MCF 10A (cell line): ENCODE results near the gene DBNL. TPM values are rescaled to one million over a fixed set of nuclear protein-coding genes. Genes with fewer than 3 reads are reported as not detected.

ENCODE experiments used
- BruUV-seq: library from RNA; stranded (reverse); fragments of 400-500 nt; replicated peaks from 2 replicates; lab custom pipeline; 2021; lab: Mats Ljungman, UMichigan
- CTCF ChIA-PET: fragments of 300-600 bp; sonication (Branson Sonifier 250); formaldehyde crosslinking; extraction: SDS; loops from one replicate; lab custom pipeline; 2021; ENCODE audit warnings: antibody characterized with exemption, inconsistent platforms; lab: Yijun Ruan, JAX
- POLR2A ChIA-PET: fragments of 300-600, 350-650 bp; sonication (Branson Sonifier 250); formaldehyde crosslinking; extraction: SDS; loops from one replicate; lab custom pipeline; 2020; ENCODE audit warnings: antibody characterized with exemption, inconsistent platforms; lab: Yijun Ruan, JAX
- DNase-seq: peaks from one replicate; pipeline ENCODE4 v3.0.0-alpha.2; 2018; ENCODE audit not compliant: unreplicated experiment
- H3K27ac Mint-ChIP-seq: one replicate; pipeline ENCODE4 v1.8.0; 2022; ENCODE audit warnings: mild to moderate bottlenecking, low read depth, mixed read lengths; ENCODE audit not compliant: unreplicated experiment
- H3K27me3 Mint-ChIP-seq: one replicate; pipeline ENCODE4 v1.8.0; 2022; ENCODE audit warnings: mixed read lengths; ENCODE audit not compliant: insufficient read depth, unreplicated experiment
- H3K36me3 Mint-ChIP-seq: one replicate; pipeline ENCODE4 v1.8.0; 2022; ENCODE audit warnings: mild to moderate bottlenecking, moderate library complexity, mixed read lengths; ENCODE audit not compliant: insufficient read depth, unreplicated experiment
- H3K4me1 Mint-ChIP-seq: one replicate; pipeline ENCODE4 v1.8.0; 2022; ENCODE audit warnings: mixed read lengths; ENCODE audit not compliant: insufficient read depth, unreplicated experiment
- H3K4me3 Mint-ChIP-seq: one replicate; pipeline ENCODE4 v1.8.0; 2022; ENCODE audit warnings: mild to moderate bottlenecking, moderate library complexity, mixed read lengths; ENCODE audit not compliant: unreplicated experiment
- H3K9me3 Mint-ChIP-seq: one replicate; pipeline ENCODE4 v1.8.0; 2022; ENCODE audit warnings: mixed read lengths; ENCODE audit not compliant: unreplicated experiment
- CTCF ChIP-seq: fragments of 200-600 bp; IDR thresholded peaks from one replicate; pipeline ENCODE4 v1.8.0; 2022; ENCODE audit warnings: antibody characterized with exemption, mild to moderate bottlenecking; ENCODE audit not compliant: unreplicated experiment
- intact Hi-C: fragments of 100-400 bp; cut with micrococcal nuclease; formaldehyde crosslinking; loops from 2 replicates; pipeline ENCODE4 v1.14.1; 2022
- total RNA-seq: library from RNA; stranded (reverse); gene quantifications from 2 replicates; pipeline ENCODE4 v1.2.3, GENCODE V29; 2022

DBNL gene
- total RNA-seq, 1 experiment from 2014 or later = 49.7 TPM

GRCh38 chr7:44098092-44099068, 53.9 kb downstream of the DBNL start:
- DNase-seq = no peak
- intact Hi-C loops = no loop called here
- Mint-ChIP-seq H3K36me3 (peaks cover 7% of the 10 kb centered on the region), H3K9me3 (no peaks in the 10 kb centered on the region), H3K4me1 (peaks cover 19% of the 10 kb centered on the region), H3K27ac (no peak overlapping the region), H3K4me3 (no peak overlapping the region), H3K27me3 (no peaks in the 10 kb centered on the region)
- CTCF ChIA-PET = interaction anchor here (0.6 kb wide), 2 partner anchors 22 to 186 kb away, joined by 3 read pairs; no protein-coding TSS in a partner anchor
- no TSS peak for BruUV-seq
- POLR2A ChIA-PET = interaction anchor here (0.8 to 1.3 kb wide), 3 partner anchors 11 to 30 kb away, joined by 3 to 5 read pairs (median 5); no protein-coding TSS in a partner anchor
- no peak for TF ChIP-seq CTCF

GRCh38 chr7:44099669-44100068, 55.2 kb downstream of the DBNL start:
- Mint-ChIP-seq H3K4me1 (peaks cover 19% of the 10 kb centered on the region), H3K4me3 (no peak overlapping the region), H3K9me3 (no peaks in the 10 kb centered on the region), H3K27me3 (no peaks in the 10 kb centered on the region), H3K27ac (no peak overlapping the region), H3K36me3 (peaks cover 7% of the 10 kb centered on the region)
- no TSS peak for BruUV-seq
- ChIA-PET CTCF (no interaction called here), POLR2A (interaction anchor here (0.9 kb wide), 1 partner anchor 31 kb away, joined by 5 read pairs; no protein-coding TSS in a partner anchor)
- TF ChIP-seq CTCF = no peak
- intact Hi-C loops = no loop called here
- no peak for DNase-seq

GRCh38 chr7:44100458-44101302, 56.2 kb downstream of the DBNL start:
- DNase-seq = no peak
- H3K27ac Mint-ChIP-seq = no peak overlapping the region
- H3K4me3 Mint-ChIP-seq = no peak overlapping the region
- H3K9me3 Mint-ChIP-seq = no peaks in the 10 kb centered on the region
- ChIA-PET CTCF (no interaction called here), POLR2A (no interaction called here)
- no TSS peak for BruUV-seq
- no peaks in the 10 kb centered on the region for H3K27me3 Mint-ChIP-seq
- peaks cover 7% of the 10 kb centered on the region for H3K36me3 Mint-ChIP-seq
- intact Hi-C loops = no loop called here
- H3K4me1 Mint-ChIP-seq = peaks cover 23% of the 10 kb centered on the region
- TF ChIP-seq CTCF = no peak
